Hepatocyte (in vitro differentiated cells): Measurements from ENCODE around the gene SDE2. TPM values are rescaled to one million over a fixed set of nuclear protein-coding genes. Genes with fewer than 3 reads are reported as not detected.

Source experiments
- DNase-seq: peaks from one replicate; pipeline ENCODE4 v3.0.0-alpha.2; 2016; ENCODE audit warnings: low spot score
- H2AFZ ChIP-seq: fragments of 200-600 bp; sonication (generic); 2 replicates; pipeline ENCODE4 v1.6.0; 2016; ENCODE audit warnings: antibody characterized with exemption, mild to moderate bottlenecking
- H3K27ac ChIP-seq: fragments of 200-600 bp; sonication (generic); 2 replicates; pipeline ENCODE4 v1.5.1; 2016; ENCODE audit warnings: mild to moderate bottlenecking
- H3K27me3 ChIP-seq: fragments of 200-600 bp; sonication (generic); 2 replicates; pipeline ENCODE4 v1.6.1; 2016
- H3K36me3 ChIP-seq: fragments of 200-600 bp; sonication (generic); replicated peaks from 2 replicates; pipeline ENCODE4 v1.5.1; 2016; ENCODE audit warnings: low read depth; ENCODE audit not compliant: insufficient read depth
- H3K4me1 ChIP-seq: fragments of 200-600 bp; sonication (generic); 2 replicates; pipeline ENCODE4 v1.5.1; 2016; ENCODE audit warnings: mild to moderate bottlenecking, moderate library complexity; ENCODE audit not compliant: insufficient read depth
- H3K4me2 ChIP-seq: fragments of 200-600 bp; sonication (generic); 2 replicates; pipeline ENCODE4 v1.6.0; 2016
- H3K4me3 ChIP-seq: fragments of 200-600 bp; sonication (generic); 2 replicates; pipeline ENCODE4 v1.5.1; 2016; ENCODE audit warnings: mild to moderate bottlenecking
- H3K79me2 ChIP-seq: fragments of 200-600 bp; sonication (generic); 2 replicates; pipeline ENCODE4 v1.6.0; 2017; ENCODE audit warnings: mild to moderate bottlenecking
- H3K9me2 ChIP-seq: fragments of 200-600 bp; sonication (generic); replicated peaks from 2 replicates; pipeline ENCODE4 v1.6.0; 2017; ENCODE audit warnings: mild to moderate bottlenecking; ENCODE audit not compliant: insufficient read depth
- H3K9me3 ChIP-seq: fragments of 200-600 bp; sonication (generic); 2 replicates; pipeline ENCODE4 v1.5.1; 2016; ENCODE audit warnings: low read depth, mild to moderate bottlenecking
- H4K20me1 ChIP-seq: fragments of 200-600 bp; sonication (generic); 2 replicates; pipeline ENCODE4 v1.6.0; 2016; ENCODE audit warnings: mild to moderate bottlenecking; ENCODE audit not compliant: insufficient read depth, poor library complexity, severe bottlenecking
- EZH2 ChIP-seq: fragments of 200-600 bp; sonication (generic); IDR thresholded peaks from 2 replicates; pipeline ENCODE4 v1.6.1; 2016; ENCODE audit warnings: antibody characterized with exemption, mild to moderate bottlenecking, borderline replicate concordance
- EZH2phosphoT487 ChIP-seq: fragments of 200-600 bp; sonication (generic); IDR thresholded peaks from one replicate; pipeline ENCODE4 v1.6.1; 2018; ENCODE audit warnings: antibody characterized with exemption, mild to moderate bottlenecking, low read depth, moderate library complexity; ENCODE audit not compliant: unreplicated experiment, severe bottlenecking
- WGBS: methylation state at CpG from one replicate; pipeline ENCODE4 v1.1.6; 2016; ENCODE audit warnings: low lambda C conversion rate; ENCODE audit errors: missing lambda C conversion rate; 5-methylcytosine and 5-hydroxymethylcytosine counted together
- polyA plus RNA-seq: library from polyadenylated mRNA; unstranded; fragments of >200 nt; fragmentation: Nextera tagmentation; extraction: Ambion mirVana; gene quantifications from 2 replicates; pipeline ENCODE4 v1.2.1, GENCODE V29; 2016
- total RNA-seq: library from RNA; depleted of rRNA; stranded (reverse); fragments of >200 nt; gene quantifications from 2 replicates; pipeline ENCODE4 v1.2.3, GENCODE V29; 2014
- TF ChIP-seq, protein P1 (sequence below): fragments of 200-600 bp; sonication (generic); IDR thresholded peaks from 2 replicates; pipeline ENCODE4 v1.5.1; 2016; ENCODE audit warnings: antibody characterized with exemption, mild to moderate bottlenecking; ENCODE audit not compliant: poor library complexity

SDE2 gene
- total and polyA plus RNA-seq, 2 experiments from 2014 or later, result 14.6 to 27.3 TPM

DNA sequence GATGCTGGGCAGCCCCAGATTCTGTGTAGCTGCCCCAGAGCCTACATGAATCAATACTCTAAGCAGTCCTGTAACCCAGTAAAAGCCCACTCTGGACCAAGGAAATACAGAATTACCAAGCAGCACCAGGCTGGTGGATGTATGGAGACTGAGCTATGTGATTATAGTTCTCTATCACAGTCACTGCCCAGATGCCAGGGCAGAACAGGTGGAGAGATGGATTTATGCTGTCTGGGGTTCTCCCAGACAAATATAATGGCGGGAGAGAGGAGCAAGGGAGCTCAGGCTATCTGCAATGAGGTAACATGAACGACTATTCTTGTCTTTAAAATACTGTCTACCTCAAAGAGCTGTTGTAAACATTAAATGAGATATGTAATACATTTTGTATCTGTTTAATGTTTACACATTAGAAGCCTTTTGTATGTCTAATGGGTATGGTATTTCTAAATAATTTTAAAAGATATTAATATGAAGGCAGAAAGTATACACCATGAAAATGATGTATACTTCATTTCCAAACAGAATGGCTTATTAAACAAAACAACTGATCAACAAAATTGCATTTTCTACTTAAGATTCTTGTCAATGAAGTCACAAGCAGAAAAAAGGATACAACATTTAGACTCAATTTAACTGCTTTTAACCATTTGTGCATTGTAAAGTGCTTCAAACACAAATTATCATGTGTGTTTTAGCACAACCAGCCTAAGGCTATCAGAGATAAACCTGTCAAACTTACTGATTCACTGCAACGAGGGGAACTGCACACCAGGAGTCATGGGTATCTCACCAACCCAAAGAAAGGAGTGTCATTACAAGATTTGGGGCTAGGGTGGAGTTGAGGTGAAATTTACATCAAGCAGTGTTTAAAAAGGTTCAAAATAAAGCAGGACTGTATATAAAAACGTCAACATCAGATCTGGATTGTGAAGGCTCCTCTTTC, 3.0 kb downstream of the SDE2 start:
- DNase-seq, result no peak
- no peak overlapping the region for H3K27ac ChIP-seq
- H3K79me2 ChIP-seq, result peaks cover 55% of the 10 kb centered on the region
- H3K4me3 ChIP-seq, result no peak overlapping the region
- WGBS, result 67% methylated on average over 4 of the region's 4 CpGs
- H3K4me1 ChIP-seq, result peaks cover 13% of the 10 kb centered on the region
- H3K9me3 ChIP-seq, result no peaks in the 10 kb centered on the region
- no peaks in the 10 kb centered on the region for H3K9me2 ChIP-seq
- no peak overlapping the region for H2AFZ ChIP-seq
- H3K36me3 ChIP-seq, result no peaks in the 10 kb centered on the region
- H3K27me3 ChIP-seq, result no peaks in the 10 kb centered on the region
- peak overlapping the region; percentile 79 for H3K4me2 ChIP-seq
- TF ChIP-seq, protein P1, sequence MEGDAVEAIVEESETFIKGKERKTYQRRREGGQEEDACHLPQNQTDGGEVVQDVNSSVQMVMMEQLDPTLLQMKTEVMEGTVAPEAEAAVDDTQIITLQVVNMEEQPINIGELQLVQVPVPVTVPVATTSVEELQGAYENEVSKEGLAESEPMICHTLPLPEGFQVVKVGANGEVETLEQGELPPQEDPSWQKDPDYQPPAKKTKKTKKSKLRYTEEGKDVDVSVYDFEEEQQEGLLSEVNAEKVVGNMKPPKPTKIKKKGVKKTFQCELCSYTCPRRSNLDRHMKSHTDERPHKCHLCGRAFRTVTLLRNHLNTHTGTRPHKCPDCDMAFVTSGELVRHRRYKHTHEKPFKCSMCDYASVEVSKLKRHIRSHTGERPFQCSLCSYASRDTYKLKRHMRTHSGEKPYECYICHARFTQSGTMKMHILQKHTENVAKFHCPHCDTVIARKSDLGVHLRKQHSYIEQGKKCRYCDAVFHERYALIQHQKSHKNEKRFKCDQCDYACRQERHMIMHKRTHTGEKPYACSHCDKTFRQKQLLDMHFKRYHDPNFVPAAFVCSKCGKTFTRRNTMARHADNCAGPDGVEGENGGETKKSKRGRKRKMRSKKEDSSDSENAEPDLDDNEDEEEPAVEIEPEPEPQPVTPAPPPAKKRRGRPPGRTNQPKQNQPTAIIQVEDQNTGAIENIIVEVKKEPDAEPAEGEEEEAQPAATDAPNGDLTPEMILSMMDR, result no peak
- TF ChIP-seq EZH2 (no peak), EZH2phosphoT487 (no peak)
- H4K20me1 ChIP-seq, result no peaks in the 10 kb centered on the region

DNA sequence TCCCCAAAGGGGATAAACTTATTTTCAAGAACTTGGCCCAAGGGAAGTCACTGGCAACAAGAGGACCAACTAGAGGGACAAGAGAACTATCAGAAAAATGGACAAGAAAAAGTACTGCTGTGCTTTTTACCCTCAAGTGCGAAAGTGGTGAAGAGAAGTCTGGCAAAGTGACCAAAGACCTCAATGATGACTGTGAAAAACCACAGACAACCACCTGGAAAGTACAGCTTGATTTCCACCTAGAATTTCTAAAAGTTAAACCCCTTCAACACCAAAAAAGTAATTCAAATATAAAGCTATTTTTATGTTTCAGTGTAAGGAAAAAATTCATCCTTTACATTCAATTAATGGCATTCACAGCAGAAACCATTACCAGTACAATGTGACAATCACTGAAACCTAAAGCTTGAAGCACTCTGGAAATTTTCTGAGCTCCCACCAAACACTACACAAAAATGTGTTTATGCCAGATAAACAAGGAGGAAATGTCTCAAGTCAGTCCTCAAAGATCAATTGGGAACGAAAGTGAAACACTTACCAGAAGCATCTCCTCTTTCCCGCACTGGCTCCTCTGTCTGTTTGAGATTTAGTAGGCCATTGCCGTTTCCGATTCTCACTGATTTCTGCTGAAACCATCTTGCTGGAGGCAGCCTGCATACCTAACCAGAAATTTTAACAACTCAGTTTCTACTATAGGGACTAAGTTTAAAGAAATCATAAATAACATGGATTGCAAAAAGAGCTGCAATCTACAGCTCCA, 8.3 kb downstream of the SDE2 start:
- Histone ChIP-seq H2AFZ (no peak overlapping the region), H3K4me2 (no peak overlapping the region), H4K20me1 (no peaks in the 10 kb centered on the region), H3K4me1 (no peaks in the 10 kb centered on the region), H3K79me2 (peaks cover 36% of the 10 kb centered on the region), H3K9me3 (no peaks in the 10 kb centered on the region), H3K9me2 (no peaks in the 10 kb centered on the region), H3K27me3 (no peaks in the 10 kb centered on the region), H3K27ac (no peak overlapping the region), H3K36me3 (peaks cover 1% of the 10 kb centered on the region), H3K4me3 (no peak overlapping the region)
- no peak for DNase-seq
- 92% methylated on average over 5 of the region's 5 CpGs for WGBS
- TF ChIP-seq EZH2 (no peak), EZH2phosphoT487 (no peak)
- TF ChIP-seq, protein P1, result no peak

DNA sequence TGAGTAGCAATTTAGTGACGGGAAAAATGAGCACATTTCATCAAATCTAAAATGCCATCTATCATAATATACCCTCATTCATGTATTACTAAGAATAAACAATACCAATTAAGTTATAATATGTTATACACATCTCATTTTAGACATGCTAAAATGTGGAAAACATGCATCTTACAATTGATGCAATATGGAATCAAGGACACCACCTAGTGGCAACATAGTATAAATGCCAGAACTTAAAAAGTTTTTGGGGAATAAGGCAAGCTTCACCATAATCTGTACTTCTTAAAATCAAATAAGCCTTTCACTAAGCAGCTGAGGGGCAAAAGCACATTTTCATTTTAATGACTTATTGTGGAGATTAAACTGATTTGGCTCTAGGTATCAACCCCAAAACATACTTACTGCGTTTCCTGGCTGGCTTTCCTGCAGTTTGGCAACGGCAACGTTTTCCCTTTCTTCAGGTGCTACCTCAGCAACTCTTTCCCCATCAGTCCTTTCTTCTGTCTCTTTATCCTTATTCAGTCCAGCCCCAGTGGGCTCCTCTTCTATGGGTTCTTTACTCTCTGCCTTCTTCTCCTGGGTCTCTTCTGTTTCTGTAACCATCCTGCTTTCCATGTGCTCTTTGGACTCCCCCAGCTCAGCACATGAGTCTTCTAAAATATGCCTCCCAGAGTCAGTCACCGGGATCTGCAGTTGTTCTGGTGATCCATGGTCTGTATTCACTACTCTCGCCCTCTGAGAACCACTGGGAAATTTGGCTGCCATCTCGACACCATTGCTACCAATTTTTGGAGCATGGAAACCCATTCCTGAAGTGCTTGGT, 11.4 kb downstream of the SDE2 start:
- H3K4me1 ChIP-seq, result no peaks in the 10 kb centered on the region
- WGBS, result 91% methylated on average over 7 of the region's 7 CpGs
- no peaks in the 10 kb centered on the region for H3K9me2 ChIP-seq
- H3K27me3 ChIP-seq, result no peaks in the 10 kb centered on the region
- H4K20me1 ChIP-seq, result no peaks in the 10 kb centered on the region
- H2AFZ ChIP-seq, result no peak overlapping the region
- DNase-seq, result peak; percentile 57
- H3K36me3 ChIP-seq, result peaks cover 9% of the 10 kb centered on the region
- H3K4me3 ChIP-seq, result no peak overlapping the region
- H3K4me2 ChIP-seq, result no peak overlapping the region
- no peak for TF ChIP-seq EZH2phosphoT487
- TF ChIP-seq, protein P1, result peak; percentile 72
- H3K79me2 ChIP-seq, result peaks cover 13% of the 10 kb centered on the region
- H3K9me3 ChIP-seq, result no peaks in the 10 kb centered on the region
- no peak overlapping the region for H3K27ac ChIP-seq
